Measurements from ENCODE around the gene TAP2. TPM values are rescaled to one million over a fixed set of nuclear protein-coding genes. Genes with fewer than 3 reads are reported as not detected.

TAP2 gene
- total and polyA plus RNA-seq, 2 of the 13 experiments (the other 11 are each of a cell fraction or from before 2014, with no cell fraction given), result 10.3 to 17.6 TPM

GRCh38 chr6:32838114-32838958 lies at the start of gene TAP2 (continued):
- TF ChIP-seq KIAA2018 (CRISPR knock-in tag; IDR thresholded peaks at IDR 0.05; ENCODE audit: borderline replicate concordance) (no peak), IRF2 (CRISPR knock-in tag; IDR thresholded peaks at IDR 0.05) (peak; percentile 100), BCL3 (CRISPR knock-in tag; IDR thresholded peaks at IDR 0.05) (0 out of 2 replicates have a peak, but pooled peaks have one; percentile 7), TSC22D2 (CRISPR knock-in tag; IDR thresholded peaks at IDR 0.05; ENCODE audit: borderline replicate concordance) (no peak), ZNF251 (CRISPR knock-in tag; IDR thresholded peaks at IDR 0.05) (no peak), ZNF83 (CRISPR knock-in tag; IDR thresholded peaks at IDR 0.05; ENCODE audit: borderline replicate concordance) (no peak), ZNF570 (CRISPR knock-in tag; IDR thresholded peaks at IDR 0.05; ENCODE audit: borderline replicate concordance) (no peak), LRRFIP1 (CRISPR knock-in tag; conservative IDR thresholded peaks at IDR 0.05) (no peak), THRA (CRISPR knock-in tag; IDR thresholded peaks at IDR 0.05; ENCODE audit: borderline replicate concordance) (peak; percentile 71), ZNF143 (CRISPR knock-in tag; IDR thresholded peaks at IDR 0.05) (no peak; the same call in 1 of the 2 replicates), ZFP36 (IDR thresholded peaks at IDR 0.05; ENCODE audit: borderline replicate concordance, low read depth, low read length, partially characterized antibody) (peak; percentile 10), SP2 (CRISPR knock-in tag; IDR thresholded peaks at IDR 0.05) (no peak), ATF1 (CRISPR knock-in tag; IDR thresholded peaks at IDR 0.05) (no peak), GFI1 (CRISPR knock-in tag; IDR thresholded peaks at IDR 0.05; ENCODE audit: borderline replicate concordance) (0 out of 2 replicates have a peak, but pooled peaks have one; percentile 50), NCOA2 (CRISPR knock-in tag; IDR thresholded peaks at IDR 0.05) (peak; percentile 67)
